ENCODE measurements around the gene GPHN.

The GPHN gene

DNA sequence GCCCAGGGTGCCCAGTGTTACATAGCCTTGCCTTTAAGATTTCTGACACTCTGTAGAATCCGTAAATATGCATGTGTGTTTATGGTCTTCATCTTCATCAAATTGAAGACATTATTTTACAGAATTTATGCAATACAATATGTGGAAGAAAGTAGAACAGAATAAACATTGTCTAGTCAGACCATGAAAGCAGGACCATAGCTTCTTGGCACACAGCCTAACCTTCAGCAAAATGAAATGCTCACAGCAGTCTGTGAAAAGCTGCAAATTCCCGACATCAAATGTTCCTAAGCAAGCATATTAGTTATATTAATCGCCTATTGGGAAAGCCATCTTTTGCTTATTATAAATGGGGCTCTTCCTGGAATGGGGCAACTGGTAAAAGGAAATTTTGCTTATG lies 570.0 kb downstream of the GPHN start:
- Histone ChIP-seq H3K9ac (ENCODE audit: low read depth in 1 of 2, low read length in 2 of 2) (no peak overlapping the region), H3K27ac (ENCODE audit: low read depth, low read length) (no peak overlapping the region), H3K4me1 (ENCODE audit: control insufficient read depth in 1 of 2, insufficient read depth in 2 of 2, low read length in 2 of 2) (no peaks in the 10 kb centered on the region), H3K4me3 (ENCODE audit: low read depth in 1 of 2, low read length in 2 of 2) (no peak overlapping the region), H3K27me3 (ENCODE audit: control insufficient read depth in 1 of 2, insufficient read depth in 2 of 2, low read length in 2 of 2) (no peaks in the 10 kb centered on the region), H3K36me3 (ENCODE audit: control insufficient read depth in 1 of 2, insufficient read depth in 2 of 2, low read length in 2 of 2) (no peaks in the 10 kb centered on the region), H3K9me3 (ENCODE audit: control insufficient read depth in 1 of 2, low read length in 2 of 2) (peaks cover 5 to 6% of the 10 kb centered on the region in 2 donors)

DNA sequence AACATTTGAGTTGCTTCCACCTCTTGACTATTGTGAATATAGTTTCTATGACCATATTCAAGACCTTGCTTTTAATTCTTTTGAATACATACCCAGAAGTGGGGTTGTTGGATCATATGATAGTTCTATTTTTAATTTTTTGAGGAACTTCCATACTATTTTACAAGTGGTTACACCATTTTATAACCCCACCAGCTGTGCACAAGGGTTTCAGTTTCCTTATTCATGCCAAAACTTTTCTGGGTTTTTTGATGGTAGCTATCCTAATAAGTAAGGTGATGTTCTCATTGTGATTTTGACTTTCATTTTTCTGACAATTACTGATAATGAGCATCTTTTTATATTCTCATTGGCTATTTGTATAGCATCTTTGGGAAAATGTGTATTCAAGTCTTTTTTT lies 571.9 kb downstream of the GPHN start:
- Histone ChIP-seq H3K27me3 (ENCODE audit: control insufficient read depth in 1 of 2, insufficient read depth in 2 of 2, low read length in 2 of 2) (no peaks in the 10 kb centered on the region), H3K9ac (ENCODE audit: low read depth in 1 of 2, low read length in 2 of 2) (no peak overlapping the region), H3K4me1 (ENCODE audit: control insufficient read depth in 1 of 2, insufficient read depth in 2 of 2, low read length in 2 of 2) (no peaks in the 10 kb centered on the region), H3K9me3 (ENCODE audit: control insufficient read depth in 1 of 2, low read length in 2 of 2) (peaks cover 5 to 6% of the 10 kb centered on the region in 2 donors), H3K27ac (ENCODE audit: low read depth, low read length) (no peak overlapping the region), H3K36me3 (ENCODE audit: control insufficient read depth in 1 of 2, insufficient read depth in 2 of 2, low read length in 2 of 2) (no peaks in the 10 kb centered on the region), H3K4me3 (ENCODE audit: low read depth in 1 of 2, low read length in 2 of 2) (no peak overlapping the region)

DNA sequence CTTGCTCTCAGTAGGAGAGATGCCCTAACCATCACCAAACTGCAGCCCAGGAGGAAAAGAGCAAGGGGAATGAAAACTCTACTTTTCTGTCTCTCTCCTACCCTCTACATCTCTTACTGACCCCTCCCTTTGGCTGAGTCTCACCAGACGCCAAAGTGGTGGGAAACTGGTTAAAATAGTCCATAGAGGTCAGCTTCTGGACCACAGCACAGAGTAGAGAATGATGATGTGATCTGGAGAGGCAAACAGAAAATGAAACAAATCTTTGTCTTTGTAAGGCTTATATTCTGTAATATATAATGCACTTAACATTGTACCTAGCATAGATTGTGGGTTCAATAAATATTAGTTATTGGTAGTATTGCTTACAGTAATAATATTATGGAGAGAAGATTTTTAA lies 600.3 kb downstream of the GPHN start:
- Histone ChIP-seq H3K27me3 (ENCODE audit: control insufficient read depth in 1 of 2, insufficient read depth in 2 of 2, low read length in 2 of 2) (no peaks in the 10 kb centered on the region), H3K4me3 (ENCODE audit: low read depth in 1 of 2, low read length in 2 of 2) (no peak overlapping the region), H3K4me1 (ENCODE audit: control insufficient read depth in 1 of 2, insufficient read depth in 2 of 2, low read length in 2 of 2) (no peaks in the 10 kb centered on the region), H3K9me3 (ENCODE audit: control insufficient read depth in 1 of 2, low read length in 2 of 2) (peaks cover 9 to 21% of the 10 kb centered on the region in 2 donors), H3K9ac (ENCODE audit: low read depth in 1 of 2, low read length in 2 of 2) (no peak overlapping the region), H3K36me3 (ENCODE audit: control insufficient read depth in 1 of 2, insufficient read depth in 2 of 2, low read length in 2 of 2) (peaks cover 0 to 11% of the 10 kb centered on the region in 2 donors), H3K27ac (ENCODE audit: low read depth, low read length) (no peak overlapping the region)

DNA sequence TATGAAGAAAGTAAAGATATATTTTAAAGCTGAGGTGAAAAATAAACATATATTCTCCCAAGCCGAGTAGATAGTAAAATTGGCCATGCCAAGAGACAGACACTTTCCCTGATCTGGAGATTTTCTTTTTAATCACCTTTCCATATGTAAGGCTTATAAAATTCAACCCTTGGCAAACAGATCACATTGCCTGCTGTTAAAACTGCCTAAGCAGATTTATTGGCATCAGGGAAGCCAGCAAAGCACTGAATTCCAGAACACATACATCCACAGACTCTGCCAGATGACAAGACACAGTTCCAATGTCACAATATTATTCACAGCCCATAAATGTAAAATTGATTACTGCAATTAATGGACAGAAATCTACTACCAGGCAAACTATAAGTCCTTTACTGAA lies 603.1 kb downstream of the GPHN start:
- peaks cover 0 to 11% of the 10 kb centered on the region in 2 donors for H3K36me3 ChIP-seq (ENCODE audit: control insufficient read depth in 1 of 2, insufficient read depth in 2 of 2, low read length in 2 of 2)
- H3K4me1 ChIP-seq (ENCODE audit: control insufficient read depth in 1 of 2, insufficient read depth in 2 of 2, low read length in 2 of 2): no peaks in the 10 kb centered on the region
- no peak overlapping the region for H3K9ac ChIP-seq (ENCODE audit: low read depth in 1 of 2, low read length in 2 of 2)
- H3K27ac ChIP-seq (ENCODE audit: low read depth, low read length): no peak overlapping the region
- H3K9me3 ChIP-seq (ENCODE audit: control insufficient read depth in 1 of 2, low read length in 2 of 2): peaks cover under 1% of the 10 kb centered on the region in 2 donors
- no peak overlapping the region for H3K4me3 ChIP-seq (ENCODE audit: low read depth in 1 of 2, low read length in 2 of 2)
- no peaks in the 10 kb centered on the region for H3K27me3 ChIP-seq (ENCODE audit: control insufficient read depth in 1 of 2, insufficient read depth in 2 of 2, low read length in 2 of 2)

DNA sequence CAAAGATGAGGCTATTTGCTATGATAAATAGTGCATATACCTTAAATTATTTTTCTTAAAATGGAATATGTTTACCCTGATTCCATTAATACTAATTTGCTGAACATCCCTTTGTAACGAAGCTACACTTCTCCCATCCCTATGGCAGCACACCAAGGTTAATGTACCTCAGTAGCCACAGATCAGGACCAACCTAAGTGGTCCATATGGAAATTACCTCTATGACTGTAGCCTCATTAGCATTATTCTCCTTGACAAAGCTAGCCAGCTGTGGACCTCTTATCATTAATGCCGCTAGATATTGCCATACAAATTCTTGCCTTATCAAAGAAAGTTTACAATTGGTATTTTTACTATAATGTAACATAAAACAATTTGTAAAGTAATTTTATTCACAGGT lies 604.4 kb downstream of the GPHN start:
- Histone ChIP-seq H3K9me3 (ENCODE audit: control insufficient read depth in 1 of 2, low read length in 2 of 2) (no peaks in the 10 kb centered on the region), H3K36me3 (ENCODE audit: control insufficient read depth in 1 of 2, insufficient read depth in 2 of 2, low read length in 2 of 2) (peaks cover 0 to 6% of the 10 kb centered on the region in 2 donors), H3K27me3 (ENCODE audit: control insufficient read depth in 1 of 2, insufficient read depth in 2 of 2, low read length in 2 of 2) (no peaks in the 10 kb centered on the region), H3K4me3 (ENCODE audit: low read depth in 1 of 2, low read length in 2 of 2) (no peak overlapping the region), H3K9ac (ENCODE audit: low read depth in 1 of 2, low read length in 2 of 2) (no peak overlapping the region), H3K4me1 (ENCODE audit: control insufficient read depth in 1 of 2, insufficient read depth in 2 of 2, low read length in 2 of 2) (no peaks in the 10 kb centered on the region), H3K27ac (ENCODE audit: low read depth, low read length) (no peak overlapping the region)

DNA sequence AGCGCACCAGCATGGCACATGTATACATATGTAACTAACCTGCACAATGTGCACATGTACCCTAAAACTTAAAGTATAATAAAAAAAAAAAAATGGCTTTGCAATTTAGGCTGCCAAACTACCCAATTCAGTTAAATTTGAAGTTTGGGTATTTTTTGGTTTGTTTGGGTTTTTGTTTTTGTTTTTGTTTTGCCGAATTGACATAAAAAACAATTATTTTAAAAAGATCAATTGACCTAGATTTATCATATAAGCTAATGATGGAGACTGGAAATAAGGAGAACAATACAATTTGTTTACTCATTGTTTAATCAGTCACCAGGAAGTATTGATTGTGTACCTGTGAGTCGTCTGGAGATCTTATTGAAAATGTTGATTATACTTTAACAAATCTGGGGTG lies 619.2 kb downstream of the GPHN start:
- Histone ChIP-seq H3K4me1 (ENCODE audit: control insufficient read depth in 1 of 2, insufficient read depth in 2 of 2, low read length in 2 of 2) (no peaks in the 10 kb centered on the region), H3K9me3 (ENCODE audit: control insufficient read depth in 1 of 2, low read length in 2 of 2) (no peaks in the 10 kb centered on the region), H3K4me3 (ENCODE audit: low read depth in 1 of 2, low read length in 2 of 2) (no peak overlapping the region), H3K36me3 (ENCODE audit: control insufficient read depth in 1 of 2, insufficient read depth in 2 of 2, low read length in 2 of 2) (peaks cover 5 to 9% of the 10 kb centered on the region in 2 donors), H3K27me3 (ENCODE audit: control insufficient read depth in 1 of 2, insufficient read depth in 2 of 2, low read length in 2 of 2) (no peaks in the 10 kb centered on the region), H3K27ac (ENCODE audit: low read depth, low read length) (no peak overlapping the region), H3K9ac (ENCODE audit: low read depth in 1 of 2, low read length in 2 of 2) (no peak overlapping the region)

DNA sequence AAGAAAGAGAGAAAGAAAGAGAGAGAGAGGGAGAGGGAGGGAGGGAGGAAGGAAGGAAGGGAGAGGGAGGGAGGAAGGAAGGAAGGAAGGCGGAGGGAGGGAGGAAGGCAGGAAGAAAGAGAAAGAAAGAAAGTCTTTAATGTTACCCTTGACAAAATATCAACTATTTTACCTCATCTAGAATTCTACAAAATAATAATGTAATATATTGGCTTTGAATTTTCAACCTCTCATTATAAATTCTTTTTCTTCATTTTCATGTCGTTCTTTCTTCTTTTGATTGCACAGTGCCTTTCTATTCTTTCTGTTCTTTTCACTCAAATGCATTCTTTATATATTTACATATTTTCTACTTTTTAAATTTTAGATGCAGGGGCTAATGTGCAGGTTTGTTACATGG lies 621.8 kb downstream of the GPHN start:
- Histone ChIP-seq H3K9me3 (ENCODE audit: control insufficient read depth in 1 of 2, low read length in 2 of 2) (no peaks in the 10 kb centered on the region), H3K27ac (ENCODE audit: low read depth, low read length) (no peak overlapping the region), H3K4me1 (ENCODE audit: control insufficient read depth in 1 of 2, insufficient read depth in 2 of 2, low read length in 2 of 2) (no peaks in the 10 kb centered on the region), H3K4me3 (ENCODE audit: low read depth in 1 of 2, low read length in 2 of 2) (no peak overlapping the region), H3K9ac (ENCODE audit: low read depth in 1 of 2, low read length in 2 of 2) (no peak overlapping the region), H3K27me3 (ENCODE audit: control insufficient read depth in 1 of 2, insufficient read depth in 2 of 2, low read length in 2 of 2) (no peaks in the 10 kb centered on the region), H3K36me3 (ENCODE audit: control insufficient read depth in 1 of 2, insufficient read depth in 2 of 2, low read length in 2 of 2) (no peaks in the 10 kb centered on the region)

DNA sequence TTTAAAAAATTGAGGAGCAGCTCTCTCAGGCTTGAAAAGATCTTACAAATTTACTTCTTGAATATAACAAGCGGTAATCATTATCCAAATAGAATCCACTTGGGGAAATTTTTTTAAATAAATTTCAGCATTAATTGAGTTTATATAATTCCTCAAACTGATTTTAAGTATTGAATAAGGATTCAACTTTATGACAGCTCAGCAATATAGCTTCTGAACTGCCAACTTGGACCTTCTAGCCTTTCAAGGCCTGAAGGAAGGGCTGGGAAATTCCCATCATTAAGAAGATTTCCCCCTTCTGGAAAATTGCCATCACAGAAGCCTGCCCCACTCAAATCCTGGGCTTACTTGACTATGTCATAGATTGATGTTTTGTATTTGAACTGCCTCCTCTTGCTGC lies 623.7 kb downstream of the GPHN start:
- Histone ChIP-seq H3K36me3 (ENCODE audit: control insufficient read depth in 1 of 2, insufficient read depth in 2 of 2, low read length in 2 of 2) (no peaks in the 10 kb centered on the region), H3K4me3 (ENCODE audit: low read depth in 1 of 2, low read length in 2 of 2) (no peak overlapping the region), H3K27me3 (ENCODE audit: control insufficient read depth in 1 of 2, insufficient read depth in 2 of 2, low read length in 2 of 2) (no peaks in the 10 kb centered on the region), H3K9me3 (ENCODE audit: control insufficient read depth in 1 of 2, low read length in 2 of 2) (no peaks in the 10 kb centered on the region), H3K27ac (ENCODE audit: low read depth, low read length) (no peak overlapping the region), H3K9ac (ENCODE audit: low read depth in 1 of 2, low read length in 2 of 2) (no peak overlapping the region), H3K4me1 (ENCODE audit: control insufficient read depth in 1 of 2, insufficient read depth in 2 of 2, low read length in 2 of 2) (no peaks in the 10 kb centered on the region)

DNA sequence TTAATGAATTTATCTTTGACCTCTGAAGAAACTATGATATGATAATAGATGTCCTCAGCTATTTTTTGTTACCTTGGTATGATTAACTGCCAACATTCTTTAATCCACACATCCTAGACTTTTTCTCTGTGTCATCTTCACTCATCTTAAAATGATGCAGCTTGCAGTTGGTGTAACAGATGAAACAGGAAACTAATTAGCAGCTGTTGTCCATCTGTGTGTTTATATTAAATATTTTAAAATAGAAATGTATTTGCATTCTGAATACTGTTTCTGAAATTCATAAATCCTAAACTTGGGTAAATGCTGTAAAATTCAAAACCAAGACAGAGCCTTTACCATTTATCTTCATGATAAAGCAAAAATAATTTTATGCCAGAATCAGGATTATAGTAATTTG lies 625.2 kb downstream of the GPHN start:
- no peak overlapping the region for H3K4me3 ChIP-seq (ENCODE audit: low read depth in 1 of 2, low read length in 2 of 2)
- no peak overlapping the region for H3K27ac ChIP-seq (ENCODE audit: low read depth, low read length)
- H3K9me3 ChIP-seq (ENCODE audit: control insufficient read depth in 1 of 2, low read length in 2 of 2): no peaks in the 10 kb centered on the region
- no peaks in the 10 kb centered on the region for H3K27me3 ChIP-seq (ENCODE audit: control insufficient read depth in 1 of 2, insufficient read depth in 2 of 2, low read length in 2 of 2)
- no peak overlapping the region for H3K9ac ChIP-seq (ENCODE audit: low read depth in 1 of 2, low read length in 2 of 2)
- no peaks in the 10 kb centered on the region for H3K36me3 ChIP-seq (ENCODE audit: control insufficient read depth in 1 of 2, insufficient read depth in 2 of 2, low read length in 2 of 2)
- no peaks in the 10 kb centered on the region for H3K4me1 ChIP-seq (ENCODE audit: control insufficient read depth in 1 of 2, insufficient read depth in 2 of 2, low read length in 2 of 2)

DNA sequence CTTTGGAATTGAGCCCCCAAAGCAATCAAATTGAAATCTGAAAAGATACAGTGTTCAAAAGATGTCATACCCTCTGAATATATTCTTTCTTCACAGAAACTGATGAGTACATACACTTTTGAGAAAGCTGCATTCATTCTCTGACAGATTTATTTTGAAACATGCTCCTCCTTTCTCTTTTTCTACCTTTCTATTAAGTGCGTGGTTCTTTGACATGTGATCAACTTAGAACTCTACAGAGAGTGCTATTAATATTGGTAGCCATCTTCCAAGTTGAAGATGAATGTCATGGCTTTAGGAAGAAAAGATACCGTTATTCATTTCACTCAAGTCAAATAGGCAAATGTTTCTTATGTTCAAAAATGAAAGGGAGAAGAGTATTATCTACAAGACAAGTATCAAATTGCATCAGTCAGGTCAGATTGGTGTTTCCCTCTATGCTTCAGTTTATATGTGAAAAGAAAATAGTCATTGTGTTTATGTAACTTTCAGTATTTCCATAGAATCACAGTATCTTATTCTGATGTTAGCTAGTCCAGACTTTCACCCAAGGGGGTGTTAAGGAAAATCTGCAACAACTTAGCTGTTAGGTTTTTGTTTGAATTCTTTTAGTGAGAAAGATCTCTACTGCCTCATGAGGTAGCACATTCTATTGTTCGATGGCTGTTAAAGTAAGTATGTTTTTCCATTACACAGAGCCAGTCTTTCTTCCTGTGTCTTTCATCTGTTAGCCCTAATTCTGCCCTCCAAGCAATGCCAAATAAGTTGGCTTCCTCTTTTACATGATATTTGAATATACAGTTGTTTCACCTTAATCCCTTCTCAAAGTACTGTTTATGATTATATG lies 625.9 kb downstream of the GPHN start:
- Histone ChIP-seq H3K9ac (ENCODE audit: low read depth in 1 of 2, low read length in 2 of 2) (no peak overlapping the region), H3K36me3 (ENCODE audit: control insufficient read depth in 1 of 2, insufficient read depth in 2 of 2, low read length in 2 of 2) (no peaks in the 10 kb centered on the region), H3K27ac (ENCODE audit: low read depth, low read length) (no peak overlapping the region), H3K9me3 (ENCODE audit: control insufficient read depth in 1 of 2, low read length in 2 of 2) (no peaks in the 10 kb centered on the region), H3K4me3 (ENCODE audit: low read depth in 1 of 2, low read length in 2 of 2) (no peak overlapping the region), H3K27me3 (ENCODE audit: control insufficient read depth in 1 of 2, insufficient read depth in 2 of 2, low read length in 2 of 2) (no peaks in the 10 kb centered on the region), H3K4me1 (ENCODE audit: control insufficient read depth in 1 of 2, insufficient read depth in 2 of 2, low read length in 2 of 2) (no peaks in the 10 kb centered on the region)

Measured in duodenal mucosa (tissue), 2 donors.